HG02571 (cell line): ENCODE results near the gene CPSF4L.

Experiments
- ATAC-seq: cut with Tn5 transposase; IDR thresholded peaks from one replicate; pipeline ENCODE4 v1.9.1; 2021; ENCODE audit warnings: mild to moderate bottlenecking, moderate library complexity; ENCODE audit not compliant: unreplicated experiment

CPSF4L gene

GRCh38 chr17:73290399-73291259 lies 28.9 kb upstream of the CPSF4L start:
- peak; percentile 44 for ATAC-seq

- no peak for ATAC-seq
Observed at GRCh38 chr17:73289549-73290254, 28.0 kb upstream of the CPSF4L start.

- no peak for ATAC-seq
Observed at GRCh38 chr17:73288534-73289302, 27.0 kb upstream of the CPSF4L start.

GRCh38 chr17:73286863-73287296 lies 25.2 kb upstream of the CPSF4L start:
- no peak for ATAC-seq

- no peak for ATAC-seq
Observed at GRCh38 chr17:73285916-73286862, 24.5 kb upstream of the CPSF4L start.

- ATAC-seq = no peak
Observed at GRCh38 chr17:73285603-73285908, 23.9 kb upstream of the CPSF4L start.

GRCh38 chr17:73284906-73285602 lies 23.4 kb upstream of the CPSF4L start:
- ATAC-seq = no peak

GRCh38 chr17:73284354-73284753 lies 22.7 kb upstream of the CPSF4L start:
- no peak for ATAC-seq

GRCh38 chr17:73283841-73284282 lies 22.2 kb upstream of the CPSF4L start:
- no peak for ATAC-seq

GRCh38 chr17:73283250-73283649 lies 21.6 kb upstream of the CPSF4L start:
- no peak for ATAC-seq

- ATAC-seq = no peak
Observed at GRCh38 chr17:73282629-73283028, 20.9 kb upstream of the CPSF4L start.

GRCh38 chr17:73281928-73282327 lies 20.2 kb upstream of the CPSF4L start:
- ATAC-seq = peak; percentile 90

GRCh38 chr17:73280191-73280590 lies 18.5 kb upstream of the CPSF4L start:
- no peak for ATAC-seq

- ATAC-seq = no peak
Observed at GRCh38 chr17:73279704-73280103, 18.0 kb upstream of the CPSF4L start.

- no peak for ATAC-seq
Observed at GRCh38 chr17:73278465-73279453, 17.1 kb upstream of the CPSF4L start.

GRCh38 chr17:73278049-73278464 lies 16.4 kb upstream of the CPSF4L start:
- ATAC-seq = no peak

GRCh38 chr17:73274490-73274889 lies 12.8 kb upstream of the CPSF4L start:
- no peak for ATAC-seq

GRCh38 chr17:73272906-73273218 lies 11.2 kb upstream of the CPSF4L start:
- ATAC-seq = no peak

- ATAC-seq = peak; percentile 95
Observed at GRCh38 chr17:73271072-73271471, 9.4 kb upstream of the CPSF4L start.
